Measurements from ENCODE around the gene SLC7A8.

GRCh38 chr14:23113431-23114119 lies 69.9 kb downstream of the SLC7A8 start:
- TF ChIP-seq CTCF (conservative IDR thresholded peaks at IDR 0.05 in 1 of 2, IDR thresholded peaks at IDR 0.05 in 1 of 2; ENCODE audit: extremely low read depth in 1 of 2, insufficient read depth in 1 of 2, low read depth in 1 of 2, low read length in 2 of 2), result no peak
- no peak for TF ChIP-seq EZH2 (IDR thresholded peaks at IDR 0.05; ENCODE audit: borderline replicate concordance, low read length)
